HG03558 (cell line): ENCODE data around the gene RPL18A.

ENCODE experiments used
- ATAC-seq: cut with Tn5 transposase; IDR thresholded peaks from one replicate; pipeline ENCODE4 v1.9.1; 2021; ENCODE audit warnings: moderate number of reproducible peaks; ENCODE audit not compliant: unreplicated experiment; ENCODE audit errors: extremely low read depth

RPL18A gene

GRCh38 chr19:17859533-17860330 is at the start of gene RPL18A:
RPL18A (plus strand) TSS chr19:17859910; CDS start chr19:17859957, 47 bp downstream.
- peak; percentile 66 for ATAC-seq

GRCh38 chr19:17811103-17811502 is 48.6 kb upstream of the RPL18A start:
- no peak for ATAC-seq

GRCh38 chr19:17811681-17812080 is 48.0 kb upstream of the RPL18A start:
- no peak for ATAC-seq

- no peak for ATAC-seq
Measured at GRCh38 chr19:17812099-17812498, 47.6 kb upstream of the RPL18A start.

- no peak for ATAC-seq
Measured at GRCh38 chr19:17817668-17818363, 41.9 kb upstream of the RPL18A start.

GRCh38 chr19:17821190-17821589 is 38.5 kb upstream of the RPL18A start, which contains the start of gene INSL3:
INSL3 (minus strand) TSS chr19:17821519; CDS start chr19:17821506, 13 bp downstream.
- no peak for ATAC-seq

- no peak for ATAC-seq
Measured at GRCh38 chr19:17824339-17824738, 35.4 kb upstream of the RPL18A start.

- no peak for ATAC-seq
Measured at GRCh38 chr19:17826508-17827056, 33.1 kb upstream of the RPL18A start.

- no peak for ATAC-seq
Measured at GRCh38 chr19:17829855-17830566, 29.7 kb upstream of the RPL18A start.

- no peak for ATAC-seq
Measured at GRCh38 chr19:17830567-17831418, 28.9 kb upstream of the RPL18A start.

- ATAC-seq: no peak
Measured at GRCh38 chr19:17831419-17831888, 28.3 kb upstream of the RPL18A start.

- no peak for ATAC-seq
Measured at GRCh38 chr19:17832443-17833208, 27.1 kb upstream of the RPL18A start.

GRCh38 chr19:17834350-17835181 is 25.1 kb upstream of the RPL18A start:
- ATAC-seq: no peak

GRCh38 chr19:17835182-17836006 is 24.3 kb upstream of the RPL18A start:
- no peak for ATAC-seq

- ATAC-seq: no peak
Measured at GRCh38 chr19:17836530-17836929, 23.2 kb upstream of the RPL18A start.

- no peak for ATAC-seq
Measured at GRCh38 chr19:17837972-17838371, 21.7 kb upstream of the RPL18A start.

GRCh38 chr19:17840019-17840418 is 19.7 kb upstream of the RPL18A start:
- ATAC-seq: no peak
